SU-DHL-6 (cell line): ENCODE results near the gene LGR6.
"Not testable (repeated sequence)": the region's sequence is repeated elsewhere in the genome, so short reads cannot be mapped to it uniquely, and the experiment has no call there.

Experiments used
- H2AFZ ChIP-seq: fragments of 200-600 bp; sonication (generic); 2 replicates; pipeline ENCODE4 v1.6.1; 2014; ENCODE audit warnings: low read depth, mild to moderate bottlenecking, moderate library complexity, mixed read lengths, antibody characterized with exemption, low read length; ENCODE audit not compliant: severe bottlenecking
- H3F3A ChIP-seq: fragments of 200-600 bp; shearing (Covaris generic); 2 replicates; pipeline ENCODE4 v1.6.0; 2016; ENCODE audit warnings: antibody characterized with exemption, mild to moderate bottlenecking; ENCODE audit not compliant: insufficient read depth
- H3K27ac ChIP-seq: fragments of 200-600 bp; sonication (generic); 2 replicates; pipeline ENCODE4 v1.5.1; 2016; ENCODE audit warnings: low read depth, mild to moderate bottlenecking, low read length, moderate library complexity, mixed read lengths
- H3K27me3 ChIP-seq: fragments of 200-600 bp; sonication (generic), shearing (Covaris generic); 2 replicates; pipeline ENCODE4 v1.6.0; 2014; ENCODE audit warnings: mild to moderate bottlenecking, low read length
- H3K36me3 ChIP-seq: fragments of 200-600 bp; sonication (generic); 2 replicates; pipeline ENCODE4 v1.6.1; 2014; ENCODE audit warnings: mild to moderate bottlenecking, low read length, mixed read lengths
- H3K4me2 ChIP-seq: fragments of 300-600, 200-600 bp; shearing (Covaris generic), sonication (generic); 2 replicates; pipeline ENCODE4 v1.6.0; 2014; ENCODE audit warnings: low read length, low read depth, mild to moderate bottlenecking; ENCODE audit not compliant: poor library complexity, severe bottlenecking
- H3K4me3 ChIP-seq: fragments of 200-600 bp; sonication (generic); 2 replicates; pipeline ENCODE4 v1.5.1; 2014; ENCODE audit warnings: antibody characterized with exemption, low read length, mild to moderate bottlenecking, mixed read lengths; ENCODE audit not compliant: insufficient read depth, poor library complexity, severe bottlenecking
- H3K79me2 ChIP-seq: fragments of 200-600 bp; sonication (generic); 2 replicates; pipeline ENCODE4 v1.6.1; 2014; ENCODE audit warnings: mild to moderate bottlenecking, low read length, moderate library complexity; ENCODE audit not compliant: insufficient read depth
- H3K9ac ChIP-seq: fragments of 200-600 bp; sonication (generic); 2 replicates; pipeline ENCODE4 v1.7.0; 2014; ENCODE audit warnings: mild to moderate bottlenecking, low read length
- H3K9me2 ChIP-seq: fragments of 200-600 bp; sonication (generic); replicated peaks from 2 replicates; pipeline ENCODE4 v1.6.1; 2014; ENCODE audit warnings: low read length; ENCODE audit not compliant: insufficient read depth
- H3K9me3 ChIP-seq: fragments of 200-600 bp; sonication (generic); 2 replicates; pipeline ENCODE4 v1.6.1; 2014; ENCODE audit warnings: low read length, mixed read lengths; ENCODE audit not compliant: insufficient read depth
- H4K20me1 ChIP-seq: fragments of 200-600 bp; sonication (generic); 2 replicates; pipeline ENCODE4 v1.6.1; 2014; ENCODE audit warnings: low read depth, mild to moderate bottlenecking, antibody characterized with exemption, low read length, moderate library complexity, mixed read lengths
- CTCF ChIP-seq: fragments of 200-600 bp; sonication (generic); IDR thresholded peaks from one replicate; pipeline ENCODE4 v1.5.1; 2017; ENCODE audit warnings: antibody characterized with exemption, mild to moderate bottlenecking, low read length, moderate library complexity; ENCODE audit not compliant: insufficient read depth, poor library complexity, severe bottlenecking
- EZH2phosphoT487 ChIP-seq: fragments of 200-600 bp; sonication (generic), shearing (Covaris generic); conservative IDR thresholded peaks from 2 replicates; pipeline ENCODE4 v1.6.1; 2018; ENCODE audit warnings: mild to moderate bottlenecking, antibody characterized with exemption, low read length, moderate library complexity, mixed read lengths

The LGR6 gene

DNA sequence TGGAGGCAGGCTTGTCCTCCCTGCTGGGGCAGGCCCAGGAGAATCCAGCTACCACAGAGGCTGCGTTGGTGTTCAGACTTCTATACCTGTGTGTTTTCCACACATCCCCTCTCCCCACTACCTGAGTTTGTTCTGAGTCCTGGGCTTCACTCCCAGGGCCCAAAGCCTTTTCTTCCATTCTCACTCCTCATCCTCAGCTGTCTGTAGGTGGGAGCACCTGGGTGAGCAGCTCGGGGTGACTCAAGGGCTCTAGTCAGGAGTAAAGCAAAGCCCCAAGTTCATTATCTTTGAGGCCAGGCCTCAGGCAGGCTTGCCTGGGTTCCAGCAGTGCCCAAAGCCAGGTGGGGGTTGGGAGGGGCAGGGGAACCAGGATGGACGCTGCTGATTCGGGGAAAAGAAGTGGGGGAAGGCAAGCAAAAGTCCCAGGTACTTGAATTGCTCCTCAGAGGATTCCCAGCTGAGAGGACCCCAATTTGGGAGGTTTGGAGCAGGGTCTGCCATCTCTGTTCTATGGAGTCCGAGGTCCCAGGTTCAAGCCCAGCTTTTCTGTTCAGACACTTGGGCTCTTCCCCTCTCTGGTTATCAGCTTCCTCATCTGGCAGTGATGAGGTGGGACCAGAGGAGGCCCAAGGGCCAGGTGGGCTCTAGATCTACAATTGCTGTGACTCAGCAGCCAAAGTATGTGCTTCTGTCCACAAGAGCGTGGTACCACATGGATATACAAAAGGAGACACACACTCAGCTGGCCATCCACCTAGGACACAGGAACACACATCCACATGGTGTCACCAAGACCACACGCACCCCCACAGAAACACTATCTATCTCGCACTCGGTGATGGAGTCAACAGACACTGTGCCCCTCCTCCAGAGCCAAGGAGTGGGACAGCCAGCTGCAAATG is 27.4 kb upstream of the LGR6 start:
- H4K20me1 ChIP-seq, result no peaks in the 10 kb centered on the region
- no peaks in the 10 kb centered on the region for H3K9me3 ChIP-seq
- no peak overlapping the region for H3K4me2 ChIP-seq
- no peak overlapping the region for H2AFZ ChIP-seq
- no peaks in the 10 kb centered on the region for H3K79me2 ChIP-seq
- H3K36me3 ChIP-seq, result no peaks in the 10 kb centered on the region
- no peak overlapping the region for H3K9ac ChIP-seq
- no peaks in the 10 kb centered on the region for H3K27me3 ChIP-seq
- H3K9me2 ChIP-seq, result no peaks in the 10 kb centered on the region
- no peak overlapping the region for H3K4me3 ChIP-seq
- no peaks in the 10 kb centered on the region for H3F3A ChIP-seq
- H3K27ac ChIP-seq, result no peak overlapping the region
- TF ChIP-seq CTCF (no peak), EZH2phosphoT487 (no peak)

GRCh38 chr1:202167054-202167453 is 26.5 kb upstream of the LGR6 start:
- not testable (repeated sequence) for H3K4me2 ChIP-seq, H3K36me3 ChIP-seq, H3K9ac ChIP-seq, H3K27ac ChIP-seq, H3F3A ChIP-seq, H3K9me2 ChIP-seq, H4K20me1 ChIP-seq, H2AFZ ChIP-seq, H3K4me3 ChIP-seq, H3K9me3 ChIP-seq, H3K79me2 ChIP-seq, H3K27me3 ChIP-seq

GRCh38 chr1:202167708-202168415 is 25.7 kb upstream of the LGR6 start:
- no peaks in the 10 kb centered on the region for H3K9me3 ChIP-seq
- no peaks in the 10 kb centered on the region for H3F3A ChIP-seq
- H3K27ac ChIP-seq, result no peak overlapping the region
- no peaks in the 10 kb centered on the region for H3K9me2 ChIP-seq
- no peaks in the 10 kb centered on the region for H4K20me1 ChIP-seq
- no peak overlapping the region for H3K9ac ChIP-seq
- H3K79me2 ChIP-seq, result no peaks in the 10 kb centered on the region
- no peak overlapping the region for H2AFZ ChIP-seq
- TF ChIP-seq CTCF (no peak), EZH2phosphoT487 (no peak)
- H3K4me2 ChIP-seq, result no peak overlapping the region
- H3K36me3 ChIP-seq, result no peaks in the 10 kb centered on the region
- no peak overlapping the region for H3K4me3 ChIP-seq
- no peaks in the 10 kb centered on the region for H3K27me3 ChIP-seq

DNA sequence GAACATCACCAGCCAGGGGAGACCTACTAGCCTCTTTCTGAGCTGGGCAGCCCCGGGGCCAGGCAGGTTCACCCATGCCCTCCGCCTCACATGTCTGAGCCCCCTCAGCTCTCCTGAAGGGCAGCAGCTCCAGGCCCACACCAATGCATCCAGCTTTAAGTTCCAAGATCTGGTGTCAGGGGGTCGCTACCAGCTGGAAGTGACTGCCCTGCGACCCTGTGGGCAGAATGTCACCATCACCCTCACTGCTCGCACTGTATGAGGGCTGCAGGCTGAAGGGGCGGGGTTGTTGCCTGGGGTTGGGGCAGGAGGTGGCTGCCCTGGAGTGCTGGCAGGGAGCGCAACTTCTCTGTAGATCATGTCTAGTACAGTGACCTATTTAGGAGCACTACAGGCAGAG is 24.7 kb upstream of the LGR6 start:
- Histone ChIP-seq H4K20me1 (no peaks in the 10 kb centered on the region), H3K27me3 (no peaks in the 10 kb centered on the region), H3K79me2 (no peaks in the 10 kb centered on the region), H2AFZ (no peak overlapping the region), H3K4me3 (no peak overlapping the region), H3F3A (no peaks in the 10 kb centered on the region), H3K9ac (no peak overlapping the region), H3K9me2 (no peaks in the 10 kb centered on the region), H3K9me3 (no peaks in the 10 kb centered on the region), H3K27ac (no peak overlapping the region), H3K4me2 (no peak overlapping the region), H3K36me3 (no peaks in the 10 kb centered on the region)
- TF ChIP-seq CTCF (no peak), EZH2phosphoT487 (no peak)
